GM23248 (cell line): ENCODE measurements around the gene SPTB.

Experiments used
- EZH2 ChIP-seq: fragments of 200-600 bp; sonication (generic); IDR thresholded peaks from 2 replicates; pipeline ENCODE4 v1.6.1; 2018; ENCODE audit warnings: antibody characterized with exemption, mild to moderate bottlenecking; ENCODE audit not compliant: insufficient read depth, poor library complexity, severe bottlenecking
- EZH2phosphoT487 ChIP-seq: fragments of 200-600 bp; sonication (generic); IDR thresholded peaks from 2 replicates; pipeline ENCODE4 v1.6.1; 2018; ENCODE audit warnings: antibody characterized with exemption, moderate library complexity, mild to moderate bottlenecking, low read depth; ENCODE audit not compliant: insufficient read depth

GRCh38 chr14:64816221-64816783 lies 63.4 kb downstream of the SPTB start:
- TF ChIP-seq EZH2 (no peak), EZH2phosphoT487 (no peak)
